CD14-positive monocyte (primary cell): ENCODE data around the gene TMEM59L. TPM values are rescaled to one million over a fixed set of nuclear protein-coding genes. Genes with fewer than 3 reads are reported as not detected.

Experiments
- DNase-seq, 3 donors: peaks; one replicate each; pipeline ENCODE4 v3.0.0-alpha.2; 2011 to 2022
- H2AFZ ChIP-seq: 2 replicates; pipeline ENCODE4 v1.6.0; 2012; ENCODE audit warnings: mild to moderate bottlenecking, low read depth, low read length, inconsistent platforms; ENCODE audit not compliant: insufficient read depth, poor library complexity, severe bottlenecking
- H3K27ac ChIP-seq, 2 donors: 1 replicate in 1 of 2; 2 replicates in 1 of 2; pipeline ENCODE4 v1.5.1; 2012 to 2013; ENCODE audit warnings: low read length in 2 of 2, control low read depth in 1 of 2, inconsistent platforms in 1 of 2, low read depth in 1 of 2, mild to moderate bottlenecking in 1 of 2
- H3K27me3 ChIP-seq, 2 donors: one replicate each; pipeline versions ENCODE4 v1.6.0 to v1.6.1; 2011 to 2013; ENCODE audit warnings: low read length in 2 of 2; ENCODE audit not compliant: control insufficient read depth in 2 of 2, insufficient read depth in 2 of 2
- H3K36me3 ChIP-seq, 2 donors: replicated peaks in 1 of 2; 1 replicate in 1 of 2; 2 replicates in 1 of 2; pipeline versions ENCODE4 v1.5.1 to v1.6.1; 2012 to 2013; ENCODE audit warnings: low read length in 2 of 2, control low read depth in 1 of 2, inconsistent platforms in 1 of 2, mild to moderate bottlenecking in 1 of 2; ENCODE audit not compliant: insufficient read depth in 2 of 2, control insufficient read depth in 1 of 2
- H3K4me1 ChIP-seq, 2 donors: 1 replicate in 1 of 2; 2 replicates in 1 of 2; pipeline versions ENCODE4 v1.5.1 to v1.6.1; 2012 to 2013; ENCODE audit warnings: low read length in 2 of 2, control low read depth in 1 of 2, inconsistent platforms in 1 of 2, mild to moderate bottlenecking in 1 of 2, moderate library complexity in 1 of 2; ENCODE audit not compliant: insufficient read depth in 2 of 2, control insufficient read depth in 1 of 2
- H3K4me2 ChIP-seq: replicated peaks from 2 replicates; pipeline ENCODE3; 2012; ENCODE audit warnings: low read length, moderate library complexity, mild to moderate bottlenecking; ENCODE audit not compliant: poor library complexity, severe bottlenecking; ENCODE audit errors: extremely low read depth
- H3K4me3 ChIP-seq, 3 experiments: fragments of 200-600 bp in 1 of 3; sonication (generic) in 1 of 3; replicated peaks in 1 of 3; 1 replicate in 2 of 3; 2 replicates in 1 of 3; pipeline ENCODE4 v1.5.1; 2011 to 2013; ENCODE audit warnings: low read length in 3 of 3, mild to moderate bottlenecking in 3 of 3, control low read depth in 2 of 3, low read depth in 2 of 3, inconsistent platforms in 1 of 3, moderate library complexity in 1 of 3
- H3K79me2 ChIP-seq: 2 replicates; pipeline ENCODE4 v1.6.0; 2012; ENCODE audit warnings: mild to moderate bottlenecking, control low read depth, inconsistent platforms, low read length, moderate library complexity; ENCODE audit not compliant: insufficient read depth
- H3K9ac ChIP-seq: 2 replicates; pipeline ENCODE4 v1.6.0; 2017; ENCODE audit warnings: low read length, mild to moderate bottlenecking; ENCODE audit not compliant: insufficient read depth, poor library complexity, severe bottlenecking
- H3K9me3 ChIP-seq, 2 donors: replicated peaks in 1 of 2; 1 replicate in 1 of 2; 2 replicates in 1 of 2; pipeline versions ENCODE4 v1.5.1 to v1.6.1; 2012 to 2013; ENCODE audit warnings: low read length in 2 of 2, control low read depth in 1 of 2; ENCODE audit not compliant: control insufficient read depth in 1 of 2, insufficient read depth in 1 of 2
- H4K20me1 ChIP-seq: 2 replicates; pipeline ENCODE4 v1.6.0; 2012; ENCODE audit warnings: mild to moderate bottlenecking, low read length, control low read depth, moderate library complexity; ENCODE audit not compliant: insufficient read depth
- H3K27ac Mint-ChIP-seq, 7 donors: one replicate each; pipeline ENCODE4 v1.8.0; 2020; ENCODE audit warnings: mild to moderate bottlenecking in 7 of 7, mixed read lengths in 7 of 7, moderate library complexity in 6 of 7, inconsistent platforms in 2 of 7
- H3K27me3 Mint-ChIP-seq, 3 donors: one replicate each; pipeline ENCODE4 v1.8.0; 2021 to 2022; ENCODE audit warnings: low read depth in 3 of 3, mild to moderate bottlenecking in 3 of 3, mixed read lengths in 3 of 3, moderate library complexity in 3 of 3, inconsistent platforms in 1 of 3
- H3K36me3 Mint-ChIP-seq, 2 donors: one replicate each; pipeline ENCODE4 v1.8.0; 2020; ENCODE audit warnings: mixed read lengths in 2 of 2, inconsistent platforms in 1 of 2, mild to moderate bottlenecking in 1 of 2
- H3K4me1 Mint-ChIP-seq: one replicate; pipeline ENCODE4 v1.8.0; 2020; ENCODE audit warnings: mild to moderate bottlenecking, mixed read lengths
- H3K4me3 Mint-ChIP-seq, 2 donors: one replicate each; pipeline ENCODE4 v1.8.0; 2020; ENCODE audit warnings: mild to moderate bottlenecking in 2 of 2, mixed read lengths in 2 of 2, moderate library complexity in 1 of 2
- H3K9me3 Mint-ChIP-seq, 7 donors: one replicate each; pipeline ENCODE4 v1.8.0; 2020 to 2022; ENCODE audit warnings: mixed read lengths in 7 of 7, mild to moderate bottlenecking in 6 of 7, moderate library complexity in 6 of 7, inconsistent platforms in 2 of 7
- WGBS: methylation state at CpG from one replicate; pipeline ENCODE4 v1.1.5; 2013; ENCODE audit warnings: missing lambda C conversion rate; ENCODE audit not compliant: insufficient coverage; 5-methylcytosine and 5-hydroxymethylcytosine counted together
- intact Hi-C, 2 donors: fragments of 100-400 bp; cut with micrococcal nuclease; formaldehyde crosslinking; loops; one replicate each; pipeline versions ENCODE4 v1.15.0 to v1.15.1; 2023
- polyA plus RNA-seq, 3 donors: library from polyadenylated mRNA; depleted of rRNA in 1 of 3; unstranded in 2 of 3; stranded (reverse) in 1 of 3; fragments of 300-500 nt in 2 of 3; fragments of >200 nt in 1 of 3; fragmentation: Illumina TruSeq in 2 of 3; gene quantifications; 1 replicate in 2 of 3; 2 replicates in 1 of 3; pipeline ENCODE4 v1.2.3, GENCODE V29; 2012 to 2021
- TF ChIP-seq, protein P1 (sequence below): fragments of 200-600 bp; IDR thresholded peaks from one replicate; pipeline ENCODE4 v1.8.0; 2022; ENCODE audit warnings: antibody characterized with exemption, mild to moderate bottlenecking

Gene TMEM59L
- polyA plus RNA-seq, 3 donors: not detected

DNA sequence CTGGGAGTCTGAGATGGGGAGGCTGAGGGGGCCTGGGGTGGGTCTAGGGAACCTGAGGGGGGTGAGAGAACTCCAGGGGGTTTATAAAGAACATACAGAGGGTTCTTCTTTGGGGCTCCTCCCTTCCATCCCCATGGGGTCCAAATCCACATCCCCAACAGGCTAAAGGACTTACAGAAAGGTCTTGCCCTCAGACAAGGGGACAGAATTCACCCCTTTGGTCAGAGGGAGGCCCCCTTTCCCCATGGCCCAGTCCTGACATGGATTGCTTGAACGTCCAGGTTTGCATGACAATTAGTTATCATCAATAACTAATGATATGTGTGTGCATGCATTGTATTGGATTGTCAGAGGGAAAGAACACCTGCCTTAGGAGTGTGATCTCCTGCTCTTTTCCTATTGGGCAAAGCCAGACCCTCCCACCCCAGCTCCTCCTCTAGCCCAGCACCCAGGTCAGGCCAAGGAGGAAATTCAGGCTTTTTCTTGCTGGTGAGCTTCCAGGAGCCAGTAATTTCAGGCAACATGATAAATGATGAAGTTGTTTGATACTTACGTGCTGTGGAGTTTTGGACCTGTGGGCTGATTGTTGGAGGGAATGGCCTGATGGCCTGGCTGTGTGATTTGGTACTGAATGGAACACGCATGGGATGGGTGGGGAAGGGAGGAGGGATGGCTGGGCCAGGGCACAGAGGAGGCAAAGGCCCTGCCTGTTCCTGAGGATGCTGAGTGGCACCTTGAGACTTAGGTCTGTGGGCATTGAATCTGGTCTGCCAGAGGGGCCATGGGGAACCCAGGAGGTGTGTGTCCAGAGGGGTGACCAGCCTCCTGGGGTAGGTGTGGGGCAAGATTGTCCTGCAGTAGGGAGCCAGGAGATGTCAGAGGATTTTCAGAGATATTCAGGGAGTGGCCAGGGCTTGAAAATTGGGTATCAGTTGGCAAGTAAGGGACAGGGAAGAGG is 25.3 kb downstream of the TMEM59L start:
- H3K4me3 ChIP-seq: peak overlapping the region in 1 of 3 experiments; percentile 92
- H3K27ac Mint-ChIP-seq: peak overlapping the region in 3 of 7 donors; percentile 83 to 92 (median 91)
- H3K9me3 Mint-ChIP-seq: no peaks in the 10 kb centered on the region
- H3K9me3 ChIP-seq: no peaks in the 10 kb centered on the region
- TF ChIP-seq, protein P1, sequence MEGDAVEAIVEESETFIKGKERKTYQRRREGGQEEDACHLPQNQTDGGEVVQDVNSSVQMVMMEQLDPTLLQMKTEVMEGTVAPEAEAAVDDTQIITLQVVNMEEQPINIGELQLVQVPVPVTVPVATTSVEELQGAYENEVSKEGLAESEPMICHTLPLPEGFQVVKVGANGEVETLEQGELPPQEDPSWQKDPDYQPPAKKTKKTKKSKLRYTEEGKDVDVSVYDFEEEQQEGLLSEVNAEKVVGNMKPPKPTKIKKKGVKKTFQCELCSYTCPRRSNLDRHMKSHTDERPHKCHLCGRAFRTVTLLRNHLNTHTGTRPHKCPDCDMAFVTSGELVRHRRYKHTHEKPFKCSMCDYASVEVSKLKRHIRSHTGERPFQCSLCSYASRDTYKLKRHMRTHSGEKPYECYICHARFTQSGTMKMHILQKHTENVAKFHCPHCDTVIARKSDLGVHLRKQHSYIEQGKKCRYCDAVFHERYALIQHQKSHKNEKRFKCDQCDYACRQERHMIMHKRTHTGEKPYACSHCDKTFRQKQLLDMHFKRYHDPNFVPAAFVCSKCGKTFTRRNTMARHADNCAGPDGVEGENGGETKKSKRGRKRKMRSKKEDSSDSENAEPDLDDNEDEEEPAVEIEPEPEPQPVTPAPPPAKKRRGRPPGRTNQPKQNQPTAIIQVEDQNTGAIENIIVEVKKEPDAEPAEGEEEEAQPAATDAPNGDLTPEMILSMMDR: no peak
- H2AFZ ChIP-seq: no peak overlapping the region
- peak overlapping the region; percentile 84 for H3K9ac ChIP-seq
- H3K79me2 ChIP-seq: peaks cover 23% of the 10 kb centered on the region
- peak overlapping the region; percentile 98 for H3K4me2 ChIP-seq
- WGBS: 96% methylated on average over 2 of the region's 3 CpGs
- H3K4me3 Mint-ChIP-seq: peak overlapping the region; percentile 85 to 90
- no peaks in the 10 kb centered on the region for H3K36me3 ChIP-seq
- DNase-seq: no peak
- no peak overlapping the region for H3K27ac ChIP-seq
- peaks cover 0 to 6% of the 10 kb centered on the region in 2 donors for H3K36me3 Mint-ChIP-seq
- peaks cover 11 to 26% of the 10 kb centered on the region in 2 donors for H3K4me1 ChIP-seq
- peaks cover 5 to 18% (median 16%) of the 10 kb centered on the region in 3 donors for H3K27me3 Mint-ChIP-seq
- H3K4me1 Mint-ChIP-seq: peaks cover 25% of the 10 kb centered on the region
- H4K20me1 ChIP-seq: peaks cover 3% of the 10 kb centered on the region
- peaks cover 0 to 3% of the 10 kb centered on the region in 2 donors for H3K27me3 ChIP-seq
- intact Hi-C loops: loop anchor here in 1 of 2 donors (2.0 to 5.0 kb wide), 3 partner anchors 39 to 295 kb away; partner anchors contain the start of gene ELL

DNA sequence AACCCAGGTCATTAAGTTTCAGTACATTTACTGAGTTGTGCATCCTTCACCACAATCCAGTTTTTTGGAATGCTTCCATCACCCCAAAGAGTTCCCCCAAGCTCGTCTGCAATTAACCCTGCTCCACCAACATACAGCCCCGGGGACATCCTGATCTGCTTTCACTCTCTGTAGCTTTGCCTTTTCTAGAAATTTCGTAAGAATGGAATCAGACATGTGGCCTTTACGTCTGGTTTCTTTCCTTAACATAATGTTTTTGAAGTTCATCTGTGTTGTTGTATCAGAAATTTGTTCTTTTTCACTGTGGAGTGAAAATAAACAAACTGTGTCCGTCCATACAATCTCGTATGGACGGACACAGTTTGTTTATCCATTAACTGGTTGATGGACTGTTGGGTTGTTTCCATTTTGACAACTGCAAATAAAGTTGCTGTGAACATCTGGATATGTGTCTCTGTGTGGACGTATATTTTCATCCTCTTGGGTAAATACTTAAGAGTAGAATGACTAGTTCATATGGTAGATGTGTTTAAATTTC is 27.1 kb downstream of the TMEM59L start:
- Histone ChIP-seq H3K9ac (no peak overlapping the region), H3K4me3 (no peak overlapping the region), H3K36me3 (no peaks in the 10 kb centered on the region), H2AFZ (no peak overlapping the region), H3K79me2 (peaks cover 23% of the 10 kb centered on the region), H3K4me1 (peaks cover 20 to 35% of the 10 kb centered on the region in 2 donors), H3K27ac (no peak overlapping the region), H3K9me3 (no peaks in the 10 kb centered on the region), H4K20me1 (peaks cover 12% of the 10 kb centered on the region), H3K4me2 (no peak overlapping the region), H3K27me3 (no peaks in the 10 kb centered on the region)
- TF ChIP-seq, protein P1: no peak
- no peak overlapping the region for H3K4me3 Mint-ChIP-seq
- peaks cover 0 to 2% (median 0%) of the 10 kb centered on the region in 7 donors for H3K9me3 Mint-ChIP-seq
- DNase-seq: no peak
- peaks cover 2 to 6% (median 6%) of the 10 kb centered on the region in 3 donors for H3K27me3 Mint-ChIP-seq
- intact Hi-C loops: loop anchor here in 1 of 2 donors (5.0 kb wide), 1 partner anchor 38 kb away; no protein-coding TSS in a partner anchor
- H3K27ac Mint-ChIP-seq: no peak overlapping the region
- H3K36me3 Mint-ChIP-seq: peaks cover 0 to 6% of the 10 kb centered on the region in 2 donors
- peaks cover 36% of the 10 kb centered on the region for H3K4me1 Mint-ChIP-seq
- WGBS: 64% methylated on average over 4 of the region's 8 CpGs
